Measurements from ENCODE around the gene THSD4.

THSD4 gene

GRCh38 chr15:71496336-71496955 lies 381.2 kb downstream of the THSD4 start:
- H3K27me3 ChIP-seq (ENCODE audit: insufficient read depth, poor library complexity, severe bottlenecking) = peaks cover 3% of the 10 kb centered on the region
- H3K27ac ChIP-seq (replicated peaks) = no peak overlapping the region
- no peak for TF ChIP-seq POLR2AphosphoS5 (IDR thresholded peaks at IDR 0.05; ENCODE audit: low read depth)
- no peak for DNase-seq (ENCODE audit: low read depth in 1 of 2, low spot score in 1 of 2)
- no peak overlapping the region for H3K4me3 ChIP-seq (replicated peaks; ENCODE audit: insufficient read depth, low read length)

- DNase-seq (ENCODE audit: low read depth in 1 of 2, low spot score in 1 of 2) = no peak
- no peaks in the 10 kb centered on the region for H3K27me3 ChIP-seq (ENCODE audit: insufficient read depth, poor library complexity, severe bottlenecking)
- TF ChIP-seq GABPA (IDR thresholded peaks at IDR 0.05; ENCODE audit: low read depth) = no peak
- no peak for TF ChIP-seq REST (IDR thresholded peaks at IDR 0.05; ENCODE audit: insufficient replicate concordance, low read depth)
- no peak for TF ChIP-seq SPI1 (IDR thresholded peaks at IDR 0.05; ENCODE audit: borderline replicate concordance, low read depth)
- TF ChIP-seq CTCF (IDR thresholded peaks at IDR 0.05; ENCODE audit: insufficient read depth, low read length) = no peak
- no peak for TF ChIP-seq POLR2AphosphoS5 (IDR thresholded peaks at IDR 0.05; ENCODE audit: low read depth)
- H3K27ac ChIP-seq (replicated peaks) = no peak overlapping the region
- H3K4me3 ChIP-seq (replicated peaks; ENCODE audit: insufficient read depth, low read length) = no peak overlapping the region
Measured at GRCh38 chr15:71501344-71502076, 386.2 kb downstream of the THSD4 start.

- H3K27ac ChIP-seq (replicated peaks) = no peak overlapping the region
- DNase-seq (ENCODE audit: low read depth in 1 of 2, low spot score in 1 of 2) = no peak
- H3K27me3 ChIP-seq (ENCODE audit: insufficient read depth, poor library complexity, severe bottlenecking) = no peaks in the 10 kb centered on the region
- no peak overlapping the region for H3K4me3 ChIP-seq (replicated peaks; ENCODE audit: insufficient read depth, low read length)
- TF ChIP-seq GABPA (IDR thresholded peaks at IDR 0.05; ENCODE audit: low read depth) (no peak), POLR2AphosphoS5 (IDR thresholded peaks at IDR 0.05; ENCODE audit: low read depth) (no peak), REST (IDR thresholded peaks at IDR 0.05; ENCODE audit: insufficient replicate concordance, low read depth) (no peak), CTCF (IDR thresholded peaks at IDR 0.05; ENCODE audit: insufficient read depth, low read length) (no peak), SPI1 (IDR thresholded peaks at IDR 0.05; ENCODE audit: borderline replicate concordance, low read depth) (no peak)
Measured at GRCh38 chr15:71502077-71502432, 386.8 kb downstream of the THSD4 start.

- TF ChIP-seq GABPA (IDR thresholded peaks at IDR 0.05; ENCODE audit: low read depth) (no peak), CTCF (IDR thresholded peaks at IDR 0.05; ENCODE audit: insufficient read depth, low read length) (no peak), SPI1 (IDR thresholded peaks at IDR 0.05; ENCODE audit: borderline replicate concordance, low read depth) (no peak), POLR2AphosphoS5 (IDR thresholded peaks at IDR 0.05; ENCODE audit: low read depth) (no peak), REST (IDR thresholded peaks at IDR 0.05; ENCODE audit: insufficient replicate concordance, low read depth) (no peak)
- no peak for DNase-seq (ENCODE audit: low read depth in 1 of 2, low spot score in 1 of 2)
- no peaks in the 10 kb centered on the region for H3K27me3 ChIP-seq (ENCODE audit: insufficient read depth, poor library complexity, severe bottlenecking)
- no peak overlapping the region for H3K4me3 ChIP-seq (replicated peaks; ENCODE audit: insufficient read depth, low read length)
- H3K27ac ChIP-seq (replicated peaks) = no peak overlapping the region
Measured at GRCh38 chr15:71505962-71506361, 390.7 kb downstream of the THSD4 start.

All from HL-60 (cell line).